HG03039 (cell line): Measurements from ENCODE around the gene BAHCC1.
"Not testable (repeated sequence)": the region's sequence is repeated elsewhere in the genome, so short reads cannot be mapped to it uniquely, and the experiment has no call there.

Experiments
- ATAC-seq: cut with Tn5 transposase; IDR thresholded peaks from one replicate; pipeline ENCODE4 v1.9.1; 2021; ENCODE audit warnings: mild to moderate bottlenecking, moderate library complexity; ENCODE audit not compliant: unreplicated experiment

BAHCC1 gene

DNA sequence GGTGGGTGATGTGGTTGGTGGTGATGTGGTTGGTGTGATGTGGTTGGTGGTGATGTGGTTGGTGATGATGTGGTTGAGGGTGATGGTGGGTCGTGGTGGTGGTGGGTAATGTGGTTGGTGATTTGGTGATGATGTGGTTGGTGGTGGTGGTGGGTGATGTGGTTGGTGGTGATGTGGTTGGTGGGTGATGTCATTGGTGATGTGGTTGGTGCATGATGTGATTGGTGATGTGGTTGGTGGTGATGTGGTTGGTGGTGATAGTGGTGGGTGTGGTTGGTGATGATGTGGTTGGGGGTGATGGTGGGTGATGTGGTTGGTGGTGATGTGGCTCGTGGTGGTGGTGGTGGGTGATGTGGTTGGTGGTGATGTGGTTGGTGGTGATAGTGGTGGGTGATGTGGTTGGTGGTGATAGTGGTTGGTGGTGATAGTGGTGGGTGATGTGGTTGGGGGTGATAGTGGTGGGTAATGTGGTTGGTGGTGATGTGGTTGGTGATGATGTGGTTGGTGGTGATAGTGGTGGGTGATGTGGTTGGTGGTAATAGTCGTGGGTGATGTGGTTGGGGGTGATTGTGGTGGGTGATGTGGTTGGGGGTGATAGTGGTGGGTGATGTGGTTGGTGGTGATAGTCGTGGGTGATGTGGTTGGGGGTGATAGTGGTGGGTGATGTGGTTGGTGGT lies 30.6 kb downstream of the BAHCC1 start:
- ATAC-seq, result not testable (repeated sequence)

DNA sequence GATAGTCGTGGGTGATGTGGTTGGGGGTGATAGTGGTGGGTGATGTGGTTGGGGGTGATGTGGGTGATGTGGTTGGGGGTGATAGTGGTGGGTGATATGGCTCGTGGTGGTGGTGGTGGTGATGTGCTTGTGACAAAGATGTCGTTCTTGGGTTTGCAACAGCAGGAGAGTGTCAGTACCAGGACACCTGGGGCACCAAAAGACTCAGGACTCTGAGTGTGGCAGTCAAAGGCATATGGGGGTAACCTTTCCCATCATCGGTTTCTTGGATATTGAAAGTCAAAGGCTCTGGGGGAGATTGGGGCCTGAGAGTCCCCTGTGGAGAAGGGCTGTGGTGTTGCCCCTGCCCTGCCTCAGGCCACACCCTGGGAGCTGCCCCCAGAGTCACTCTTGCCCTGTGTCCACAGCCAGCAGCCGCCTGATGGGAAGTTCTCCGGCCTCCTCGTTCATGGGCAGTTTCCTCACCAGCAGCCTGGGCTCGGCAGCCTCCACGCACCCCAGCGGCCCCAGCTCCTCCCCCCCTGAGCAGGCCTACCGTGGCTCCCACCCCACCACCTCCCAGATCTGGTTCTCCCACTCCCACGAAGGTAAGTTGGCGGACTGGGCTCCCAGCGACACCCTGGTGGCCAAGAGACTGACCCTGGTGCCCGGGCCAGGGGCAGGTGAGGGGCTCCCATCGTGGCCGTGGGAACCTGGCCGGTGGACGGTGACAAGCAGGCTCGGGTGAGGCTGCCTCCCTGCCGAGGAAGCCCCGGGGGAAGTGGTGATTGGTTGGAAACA lies 31.3 kb downstream of the BAHCC1 start:
- ATAC-seq, result no peak

DNA sequence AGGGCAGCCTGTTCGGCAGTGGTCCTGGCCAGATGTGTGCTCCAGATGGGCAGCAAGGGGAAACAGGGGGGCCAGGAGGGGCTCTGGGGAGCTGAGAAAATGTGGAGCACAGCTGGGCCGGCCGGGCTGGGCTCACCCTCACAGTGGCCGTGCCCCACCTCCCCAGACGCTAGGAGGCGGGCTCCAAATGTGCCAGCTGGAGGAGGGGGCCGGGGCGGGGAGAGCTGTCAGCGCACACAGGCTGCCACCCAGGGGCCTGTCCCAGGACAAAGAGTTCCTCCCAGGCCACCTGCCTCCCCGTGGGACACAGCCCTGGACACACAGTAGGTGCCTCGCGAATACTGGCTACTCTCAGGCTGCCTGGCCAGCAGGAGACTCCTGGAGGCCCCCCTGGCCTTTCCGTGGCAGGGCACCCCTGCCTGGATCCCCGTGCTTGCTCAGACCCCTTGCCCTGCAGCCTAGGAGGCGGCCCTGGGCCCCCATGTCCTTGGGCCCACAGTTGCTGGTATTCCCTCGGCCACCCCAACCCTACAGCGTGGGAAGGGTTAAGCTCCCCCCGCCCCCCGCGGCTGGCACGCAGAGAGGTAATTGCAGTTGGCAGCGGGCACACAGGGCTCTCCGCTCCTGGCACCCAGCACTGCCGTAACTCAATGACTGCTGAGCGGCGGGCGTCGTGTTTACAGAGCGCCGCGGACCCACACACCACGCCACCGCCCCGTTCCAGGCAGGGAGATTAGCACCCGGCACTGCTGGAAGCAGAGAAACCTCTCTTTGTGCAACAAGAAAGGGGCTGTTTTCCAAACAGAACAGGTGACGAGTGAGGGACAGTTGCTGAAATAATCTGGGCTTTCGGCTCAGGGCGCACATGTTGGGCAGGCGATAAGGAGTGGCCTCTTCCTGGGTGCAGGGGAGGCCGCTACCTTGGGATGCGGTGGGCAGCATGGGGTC lies 32.2 kb downstream of the BAHCC1 start:
- ATAC-seq, result no peak

DNA sequence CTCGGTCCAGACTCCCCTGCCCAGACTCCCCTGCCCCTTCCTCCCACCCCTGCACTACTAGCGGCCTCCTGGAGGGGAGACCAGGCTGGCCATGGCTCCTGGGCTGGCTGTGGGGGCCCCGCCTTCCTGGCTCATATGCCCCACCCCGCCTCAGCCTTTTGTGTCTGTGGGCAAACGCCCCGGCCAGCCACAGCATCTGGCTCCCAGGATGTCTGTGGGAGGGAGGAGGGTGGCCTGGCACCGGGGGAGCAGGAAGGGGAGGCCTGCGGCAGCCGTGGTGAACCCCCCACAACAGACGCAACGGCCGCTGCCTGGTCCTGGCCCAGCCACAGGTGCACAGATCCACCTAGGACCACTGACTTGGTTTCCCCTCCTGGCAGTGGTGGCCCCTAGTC lies 32.9 kb downstream of the BAHCC1 start:
- no peak for ATAC-seq

DNA sequence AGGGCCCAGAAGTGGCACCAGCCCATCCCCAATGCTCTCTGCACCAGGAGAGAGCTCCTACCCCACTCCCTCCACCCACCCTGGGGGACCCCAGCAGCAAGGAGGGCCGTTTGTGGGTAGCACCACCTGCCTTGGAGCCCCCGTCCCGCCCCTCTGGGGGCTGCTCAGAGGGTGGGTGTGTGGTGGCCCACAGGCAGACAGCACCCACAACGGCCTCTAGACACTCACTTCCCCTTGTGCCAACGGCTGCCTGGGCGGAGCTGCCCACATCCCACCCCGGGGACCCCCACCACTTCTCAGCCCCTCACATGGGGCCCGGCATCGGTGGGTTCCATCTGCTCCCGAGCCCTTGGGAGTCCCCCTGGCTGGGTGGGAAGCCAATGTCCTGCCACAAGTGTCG lies 33.3 kb downstream of the BAHCC1 start:
- no peak for ATAC-seq

DNA sequence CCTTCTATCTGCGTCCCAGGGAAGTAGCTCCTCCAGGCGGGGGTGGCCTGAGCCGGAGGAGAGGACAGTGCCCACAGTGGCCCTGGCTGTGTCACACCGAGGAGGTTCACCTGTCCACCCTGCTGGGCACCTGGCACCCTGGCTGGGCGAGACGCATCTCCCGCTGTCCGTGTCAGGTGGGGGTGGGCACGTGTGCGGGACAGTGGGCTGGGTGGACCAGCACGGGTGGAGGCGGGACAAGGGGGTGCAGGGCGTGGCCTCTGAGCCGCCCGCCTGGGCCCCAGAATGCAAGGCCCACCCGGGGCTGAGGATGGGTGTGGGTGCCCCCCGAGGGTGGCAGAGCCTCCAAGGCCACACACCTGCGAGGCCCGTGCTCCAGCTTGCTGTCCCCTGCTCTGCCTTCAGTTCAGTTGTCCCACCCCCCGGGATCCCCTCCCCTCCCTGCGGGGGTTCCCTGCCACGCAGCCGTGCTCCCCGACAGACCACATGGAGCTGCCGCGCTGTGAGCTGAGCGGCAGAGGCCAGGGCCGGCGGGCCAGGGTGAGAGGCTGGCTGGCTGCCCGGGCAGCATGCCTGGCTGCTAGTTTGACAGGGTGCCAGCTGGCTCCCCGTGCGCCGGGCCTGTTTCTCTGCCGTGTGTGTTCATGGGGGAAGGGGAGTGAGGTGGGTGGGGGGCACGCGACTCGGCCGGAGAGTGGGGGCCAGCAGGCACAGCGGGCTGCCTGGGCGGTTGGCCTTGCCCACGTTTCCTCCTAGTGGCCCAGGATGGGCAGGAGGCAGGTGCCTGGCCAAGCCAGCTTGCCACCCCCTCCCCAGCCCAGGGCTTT lies 33.9 kb downstream of the BAHCC1 start:
- ATAC-seq, result no peak

DNA sequence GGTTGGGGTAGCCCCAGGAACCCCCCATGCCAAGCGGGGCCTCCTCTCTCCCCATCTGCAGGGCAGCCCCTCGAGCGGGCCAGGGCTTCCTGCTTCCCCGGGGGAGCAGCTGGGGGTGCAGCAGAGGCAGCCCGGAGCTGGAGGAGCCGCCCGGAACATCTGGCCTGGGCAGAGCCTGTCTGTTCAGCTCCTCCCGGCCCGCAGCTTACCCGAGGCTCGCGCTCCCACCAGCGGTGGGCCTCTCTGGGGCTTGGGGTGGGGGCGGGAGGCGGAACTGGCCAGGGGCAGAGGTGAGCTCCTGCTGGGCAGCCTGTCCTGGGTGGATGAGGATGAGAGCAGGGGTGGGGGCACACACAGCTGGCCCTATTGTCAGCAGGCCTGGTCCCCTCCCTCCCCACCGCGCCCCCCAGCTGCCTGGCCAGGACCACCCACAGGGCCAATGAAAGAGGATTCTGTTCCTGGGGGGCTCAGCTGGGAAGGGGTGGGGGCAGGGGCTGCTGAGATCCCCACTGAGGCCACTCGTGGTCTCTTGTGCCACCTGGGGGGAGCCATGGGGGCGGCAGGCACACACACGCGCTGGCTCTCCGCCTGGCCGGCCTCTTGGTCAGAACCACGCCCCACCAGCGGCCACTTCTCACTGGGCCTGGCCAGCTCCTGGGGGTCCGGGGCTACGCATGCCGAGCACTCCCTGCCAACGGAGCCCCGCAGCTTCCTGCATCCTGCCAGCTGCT lies 34.7 kb downstream of the BAHCC1 start:
- ATAC-seq, result no peak

DNA sequence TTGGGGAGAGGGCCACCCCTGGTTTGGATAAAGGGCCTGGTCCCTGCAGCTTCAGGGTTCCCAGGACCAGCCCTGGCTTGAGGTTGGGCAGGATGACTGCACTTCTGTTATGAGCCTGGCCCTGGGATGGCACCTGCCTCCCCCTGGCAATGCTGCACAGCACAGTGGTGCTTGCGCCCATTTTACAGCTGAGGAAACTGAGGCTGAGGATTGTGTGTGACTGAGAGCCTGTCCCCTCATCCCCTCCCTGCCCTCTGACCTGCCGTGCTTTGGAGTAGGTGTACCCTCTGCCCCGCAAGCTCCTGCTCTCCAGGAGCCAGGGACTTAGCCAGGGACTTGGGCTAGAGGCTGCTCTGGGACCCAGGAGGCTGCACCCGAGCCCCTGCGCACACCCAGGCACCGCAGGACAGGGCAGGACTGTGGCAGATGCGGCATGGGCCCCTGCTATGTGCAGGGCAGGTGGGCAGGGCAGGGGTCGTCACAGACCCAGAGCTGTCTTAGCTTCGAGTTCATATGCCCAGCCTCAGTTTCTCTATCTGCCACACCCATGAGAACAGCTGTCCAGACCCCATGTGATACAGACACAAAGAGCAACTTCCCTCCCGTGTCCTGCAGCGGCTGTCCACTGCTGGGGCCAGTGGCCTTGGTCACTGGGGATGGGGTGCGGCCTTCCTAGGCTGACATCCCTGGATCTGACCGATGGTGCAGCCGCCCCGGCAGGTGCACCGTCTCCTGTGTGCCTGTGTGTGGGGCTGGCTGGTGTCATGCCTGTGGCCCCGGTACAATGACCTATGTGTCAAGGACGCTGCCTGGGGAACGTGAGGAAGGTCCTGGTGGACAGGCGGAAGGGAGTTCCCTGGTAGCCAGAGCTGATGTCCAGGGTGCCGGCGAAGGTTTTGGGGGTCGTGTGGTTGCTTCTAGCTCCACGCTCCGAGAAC lies 36.6 kb downstream of the BAHCC1 start:
- no peak for ATAC-seq

DNA sequence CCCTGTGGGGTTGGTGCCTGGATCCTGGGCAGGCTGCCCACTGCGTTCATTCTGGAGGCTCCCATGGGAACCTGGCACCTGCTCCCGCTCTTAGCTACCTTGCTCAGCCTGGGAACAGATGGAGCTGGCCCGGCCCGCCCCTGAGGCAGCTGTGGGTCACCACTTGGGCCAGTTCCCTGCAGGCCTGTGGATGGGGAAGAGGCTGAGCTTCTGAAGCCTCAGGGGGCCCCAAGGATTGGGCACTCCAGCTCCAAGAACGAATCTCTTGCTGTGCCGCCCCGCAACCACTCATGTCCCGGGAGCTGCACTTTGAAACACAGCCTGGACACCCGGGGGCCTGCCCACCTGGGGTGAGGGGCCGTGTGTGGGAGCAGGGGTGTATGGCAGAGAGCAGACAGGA lies 37.7 kb downstream of the BAHCC1 start:
- ATAC-seq, result no peak

DNA sequence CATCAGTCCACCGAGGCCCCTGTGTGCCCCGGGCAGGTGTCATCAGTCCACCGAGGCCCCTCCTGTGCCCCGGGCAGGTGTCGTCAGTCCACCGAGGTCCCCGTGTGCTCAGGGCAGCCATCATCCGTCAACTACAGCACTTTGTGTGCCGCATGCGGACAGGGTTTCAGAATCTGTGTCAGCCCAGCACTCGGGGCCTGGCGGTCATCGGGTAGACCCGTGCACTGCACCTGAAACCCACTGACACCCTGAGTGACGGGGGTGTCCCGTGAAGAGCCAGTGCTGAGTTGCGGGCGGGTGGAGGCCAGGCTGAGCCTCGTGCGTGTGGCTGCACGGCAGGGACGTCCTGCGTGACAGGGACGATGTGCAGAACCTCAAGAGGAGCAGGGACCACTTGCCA lies 38.4 kb downstream of the BAHCC1 start:
- ATAC-seq, result no peak

DNA sequence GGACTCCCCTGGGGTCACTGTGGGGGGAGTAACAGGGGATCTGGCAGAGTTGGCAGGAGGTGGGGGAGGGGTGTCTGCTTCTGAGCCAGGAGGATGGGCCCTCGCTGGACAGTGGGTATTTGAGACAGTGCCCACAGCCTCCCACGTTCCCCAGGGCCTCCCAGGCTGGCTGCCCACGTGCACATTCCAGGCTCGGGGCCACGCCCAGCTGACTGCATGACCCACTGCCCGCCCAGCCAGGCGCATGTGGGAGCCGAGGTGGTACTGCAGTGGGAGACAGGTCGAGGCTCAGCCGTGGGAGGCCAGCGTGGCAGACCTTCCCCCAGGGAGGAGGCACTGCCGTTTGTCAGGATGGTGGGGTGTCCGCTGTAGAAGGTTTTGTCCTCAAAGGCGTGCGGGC lies 38.8 kb downstream of the BAHCC1 start:
- ATAC-seq, result no peak

DNA sequence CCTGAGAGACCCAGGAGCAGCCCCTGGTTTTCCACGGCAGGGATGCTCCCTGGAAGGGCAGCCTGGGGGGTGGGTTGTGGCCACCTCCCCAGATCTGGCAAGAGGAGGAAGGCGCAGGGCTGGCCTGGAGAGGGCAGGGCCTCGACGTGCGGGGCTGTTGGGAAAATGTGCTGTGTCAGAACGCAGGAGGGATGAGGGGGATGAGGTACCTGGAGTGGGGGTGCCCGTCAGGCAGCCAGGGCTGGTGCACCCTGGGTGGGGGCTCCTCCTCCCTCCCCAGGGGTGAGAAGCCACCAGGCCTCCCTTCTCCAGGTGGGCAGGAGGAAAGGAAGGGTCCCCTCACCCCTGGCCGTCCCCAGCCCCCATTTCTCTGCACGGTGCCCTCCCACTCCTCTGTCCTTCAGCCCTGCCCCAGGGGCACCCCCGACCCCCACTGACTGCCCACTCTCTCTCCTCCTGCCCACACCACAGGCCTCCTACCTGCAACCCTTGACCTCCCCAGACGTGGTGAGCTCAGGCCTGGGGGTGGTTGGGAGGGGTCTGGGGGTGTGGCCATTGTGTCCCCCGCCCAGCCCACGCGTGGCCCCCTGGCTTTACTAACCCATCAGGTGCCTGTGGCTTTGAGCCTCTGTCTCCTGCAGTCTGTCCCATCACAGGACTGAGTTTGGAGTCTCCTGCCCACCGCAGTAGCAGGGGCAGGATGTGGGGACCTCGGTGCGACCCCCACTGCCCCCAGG lies 39.6 kb downstream of the BAHCC1 start:
- no peak for ATAC-seq

DNA sequence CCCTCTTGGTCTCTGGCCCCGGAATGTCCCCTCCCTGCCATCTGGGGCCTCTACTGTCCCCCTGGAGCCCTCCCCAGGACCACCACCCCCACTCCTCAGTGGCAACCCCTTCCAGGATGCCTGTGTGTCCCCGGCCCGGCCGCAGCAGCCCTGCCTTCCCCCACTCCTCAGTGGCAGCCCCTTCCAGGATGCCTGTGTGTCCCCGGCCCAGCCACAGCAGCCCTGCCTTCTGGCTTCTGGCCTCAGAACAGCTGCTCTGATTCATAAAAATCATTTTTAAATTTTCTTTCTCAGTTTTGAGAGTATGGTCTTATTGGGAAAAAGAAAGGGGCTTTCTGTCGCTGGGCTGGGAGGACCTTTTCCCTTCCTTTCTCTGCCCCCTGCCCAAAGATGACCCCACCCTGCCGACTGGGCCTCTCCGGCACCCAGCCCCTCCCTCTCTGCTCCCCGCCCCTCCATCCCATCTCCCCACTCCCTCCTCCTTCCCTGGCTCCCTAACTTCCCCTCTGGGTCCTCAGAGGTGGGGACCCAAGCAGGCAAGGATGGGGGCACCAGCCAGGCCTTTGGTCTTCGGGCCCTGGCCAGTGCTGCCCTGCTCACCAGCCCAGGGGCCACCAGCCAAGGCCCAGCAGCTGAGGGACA lies 40.5 kb downstream of the BAHCC1 start:
- ATAC-seq, result no peak

DNA sequence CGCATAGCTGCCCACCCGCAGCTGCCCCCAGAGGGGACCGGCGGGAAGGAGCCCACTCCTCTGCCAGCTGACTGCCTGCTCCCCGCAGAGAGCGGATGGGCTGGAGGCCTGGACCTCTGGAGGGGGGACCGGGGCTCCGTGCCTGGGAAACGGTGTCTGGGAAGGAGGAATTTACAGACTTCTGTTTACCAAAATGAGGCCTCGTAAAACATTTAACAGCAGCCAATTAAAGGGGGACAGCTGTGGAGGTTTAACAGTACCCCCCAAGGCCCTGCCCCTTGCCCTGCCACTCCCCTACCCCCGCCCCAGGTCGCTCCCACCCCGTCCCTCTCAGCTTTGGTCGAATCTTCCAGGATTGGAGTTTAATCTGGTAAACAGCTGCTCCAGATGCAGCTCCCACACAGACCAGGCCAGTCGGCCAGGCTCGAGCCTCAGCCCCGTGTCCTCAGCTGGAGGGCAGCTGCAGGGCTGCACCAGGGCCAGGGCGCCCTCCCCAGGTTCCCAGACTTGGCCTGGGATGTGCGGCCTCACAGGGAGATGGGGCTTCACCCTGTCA lies 41.1 kb downstream of the BAHCC1 start:
- ATAC-seq, result no peak

DNA sequence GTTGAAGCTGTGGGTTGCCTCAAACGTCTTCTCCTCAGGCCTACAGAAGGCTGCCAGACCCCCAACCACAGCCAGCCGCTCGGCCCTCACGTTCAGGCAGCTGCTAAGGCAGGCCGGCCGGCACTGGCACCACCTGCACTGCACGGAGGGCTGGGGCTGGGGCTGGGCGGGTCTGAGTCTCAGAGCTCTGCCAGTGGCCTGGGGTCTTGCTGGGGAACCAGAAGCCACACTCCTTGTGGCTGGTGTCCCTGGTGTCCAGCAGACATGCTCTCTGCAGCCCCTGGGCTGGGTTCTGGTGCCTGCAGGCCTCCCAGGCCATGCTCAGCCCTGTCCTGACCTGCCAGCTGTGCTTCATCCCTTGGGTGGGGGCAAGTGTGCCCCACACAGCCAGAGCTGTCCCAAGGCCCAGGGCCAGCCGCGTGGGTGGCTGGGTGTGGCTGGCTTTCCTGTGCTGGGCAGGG lies 42.0 kb downstream of the BAHCC1 start:
- no peak for ATAC-seq

DNA sequence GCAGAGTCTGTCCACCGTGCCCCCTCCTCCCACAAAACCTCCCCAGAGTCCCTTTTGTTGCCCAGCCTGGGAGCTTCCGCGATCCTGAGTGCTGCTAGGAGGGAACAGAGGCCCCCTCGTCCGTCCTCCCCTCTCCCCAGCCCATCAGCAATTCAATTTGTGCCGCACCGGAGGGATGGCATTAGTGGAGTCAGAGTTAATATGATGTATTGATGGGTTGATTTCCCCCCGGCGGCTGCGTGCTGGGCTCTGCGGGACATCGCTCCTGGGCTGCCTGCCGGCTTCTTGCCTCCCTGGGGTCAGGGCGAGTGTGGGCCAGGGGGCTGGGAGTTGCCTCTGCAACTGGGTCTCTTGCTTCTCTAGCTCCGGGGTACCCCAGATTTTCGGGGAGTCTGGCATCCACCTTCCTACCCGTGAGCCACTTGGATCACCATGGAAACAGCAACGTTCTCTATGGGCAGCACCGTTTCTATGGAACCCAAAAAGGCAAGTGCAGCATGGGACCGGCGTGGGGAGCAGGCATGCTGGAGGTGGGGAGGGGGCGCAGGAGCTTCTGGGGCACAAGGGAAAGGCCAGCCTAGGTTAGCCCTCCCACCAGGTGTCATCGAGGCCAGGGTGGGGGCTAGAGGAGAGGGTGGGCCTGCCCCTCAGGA lies 42.9 kb downstream of the BAHCC1 start:
- ATAC-seq, result no peak

DNA sequence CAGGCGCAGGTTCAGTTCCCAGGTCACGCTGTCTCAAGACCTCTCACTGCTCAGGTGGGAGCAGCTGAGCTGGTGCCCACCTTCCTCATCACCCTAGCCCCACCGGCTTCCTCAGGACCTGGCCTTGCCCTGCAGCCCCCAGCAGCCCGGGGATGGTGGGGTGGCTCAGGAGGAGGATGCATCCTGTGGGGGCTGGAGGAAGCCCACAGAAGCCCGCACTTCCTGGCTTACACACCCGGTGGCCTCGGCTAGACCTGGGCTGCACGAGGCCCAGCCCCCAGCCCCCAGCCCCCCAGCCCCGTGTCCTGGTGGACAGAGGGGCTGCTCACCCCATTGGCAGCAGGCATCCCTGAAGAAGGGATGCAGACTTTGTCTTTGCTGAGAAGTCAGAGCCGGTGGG lies 43.4 kb downstream of the BAHCC1 start:
- no peak for ATAC-seq
